HepG2 (cell line): ENCODE results near the gene MAB21L4. TPM values are rescaled to one million over a fixed set of nuclear protein-coding genes. Genes with fewer than 3 reads are reported as not detected.

Experiments used
- AKNA ChIP-seq: sonication (generic); formaldehyde crosslinking; IDR thresholded peaks from 2 replicates; pipeline ENCODE4 v1.4.0; 2020; ENCODE audit warnings: missing genetic modification reagents, borderline replicate concordance
- CREM ChIP-seq, 2 experiments: sonication (generic) in 1 of 2; formaldehyde crosslinking in 1 of 2; IDR thresholded peaks; 2 replicates each; pipeline versions ENCODE4 v1.4.0 to v1.6.1; 2016 to 2020; ENCODE audit warnings: antibody characterized with exemption in 1 of 2, mild to moderate bottlenecking in 1 of 2, missing genetic modification reagents in 1 of 2
- EED ChIP-seq: sonication (generic); formaldehyde crosslinking; IDR thresholded peaks from 2 replicates; pipeline ENCODE4 v1.5.0; 2020; ENCODE audit warnings: mild to moderate bottlenecking, missing genetic modification reagents
- FOSL1 ChIP-seq: sonication (generic); formaldehyde crosslinking; IDR thresholded peaks from 2 replicates; pipeline ENCODE4 v1.9.0; 2021; ENCODE audit warnings: missing genetic modification reagents, borderline replicate concordance
- HOXA3 ChIP-seq: sonication (generic); formaldehyde crosslinking; IDR thresholded peaks from 2 replicates; pipeline ENCODE4 v1.5.0; 2020; ENCODE audit warnings: missing genetic modification reagents
- KLF9 ChIP-seq: IDR thresholded peaks from 2 replicates; pipeline ENCODE4 v1.6.1; 2016; ENCODE audit warnings: low read depth
- SMAD9 ChIP-seq: sonication (generic); formaldehyde crosslinking; IDR thresholded peaks from 2 replicates; pipeline ENCODE4 v1.5.1; 2020; ENCODE audit warnings: mild to moderate bottlenecking, missing genetic modification reagents
- THYN1 ChIP-seq: sonication (generic); formaldehyde crosslinking; IDR thresholded peaks from 2 replicates; pipeline ENCODE4 v1.8.1; 2023; ENCODE audit warnings: low read depth, mild to moderate bottlenecking, moderate library complexity, missing genetic modification reagents, borderline replicate concordance
- ZBTB21 ChIP-seq: sonication (generic); formaldehyde crosslinking; IDR thresholded peaks from 2 replicates; pipeline ENCODE4 v1.4.0; 2020; ENCODE audit warnings: missing genetic modification reagents
- ZNF225 ChIP-seq: sonication (generic); formaldehyde crosslinking; IDR thresholded peaks from 2 replicates; pipeline ENCODE4 v1.4.0; 2020; ENCODE audit warnings: mild to moderate bottlenecking, missing genetic modification reagents
- ZNF512B ChIP-seq: sonication (generic); formaldehyde crosslinking; IDR thresholded peaks from 2 replicates; pipeline ENCODE4 v1.5.1; 2020; ENCODE audit warnings: missing genetic modification reagents, mild to moderate bottlenecking, borderline replicate concordance
- ZNF775 ChIP-seq: sonication (generic); formaldehyde crosslinking; IDR thresholded peaks from 2 replicates; pipeline ENCODE4 v1.4.0; 2020; ENCODE audit warnings: missing genetic modification reagents, mild to moderate bottlenecking, moderate library complexity, borderline replicate concordance
- polyA plus RNA-seq, 8 experiments: library from polyadenylated mRNA; depleted of rRNA in 3 of 8; stranded (reverse) in 7 of 8; unstranded in 1 of 8; fragments of >200 nt; fragmentation: Illumina TruSeq in 4 of 8; extraction: Trizol in 4 of 8; gene quantifications; 2 replicates each; pipeline versions ENCODE4 v1.2.1 to v1.2.3, GENCODE V29; 2011 to 2016; ENCODE audit warnings: low read depth in 4 of 8, missing spikeins in 1 of 8, mixed read lengths in 1 of 8; ENCODE audit not compliant: insufficient read depth in 1 of 8
- total RNA-seq, 5 experiments: library from RNA; depleted of rRNA; stranded (reverse); fragments of >200 nt; fragmentation: Illumina TruSeq; extraction: Trizol; gene quantifications; 2 replicates each; pipeline ENCODE4 v1.2.3, GENCODE V29; 2016; ENCODE audit warnings: low read depth in 1 of 5
- TF ChIP-seq, protein P1 (sequence below): sonication (generic); formaldehyde crosslinking; IDR thresholded peaks from 2 replicates; pipeline ENCODE4 v1.9.0; 2021; ENCODE audit warnings: missing genetic modification reagents, borderline replicate concordance
- TF ChIP-seq, protein P2 (sequence below): sonication (generic); formaldehyde crosslinking; IDR thresholded peaks from 2 replicates; pipeline ENCODE4 v1.4.0; 2020; ENCODE audit warnings: missing genetic modification reagents

The MAB21L4 gene
- total and polyA plus RNA-seq, 2 of the 13 experiments (the other 11 are each of a cell fraction or from before 2014, with no cell fraction given): 3.0 to 14.0 TPM

DNA sequence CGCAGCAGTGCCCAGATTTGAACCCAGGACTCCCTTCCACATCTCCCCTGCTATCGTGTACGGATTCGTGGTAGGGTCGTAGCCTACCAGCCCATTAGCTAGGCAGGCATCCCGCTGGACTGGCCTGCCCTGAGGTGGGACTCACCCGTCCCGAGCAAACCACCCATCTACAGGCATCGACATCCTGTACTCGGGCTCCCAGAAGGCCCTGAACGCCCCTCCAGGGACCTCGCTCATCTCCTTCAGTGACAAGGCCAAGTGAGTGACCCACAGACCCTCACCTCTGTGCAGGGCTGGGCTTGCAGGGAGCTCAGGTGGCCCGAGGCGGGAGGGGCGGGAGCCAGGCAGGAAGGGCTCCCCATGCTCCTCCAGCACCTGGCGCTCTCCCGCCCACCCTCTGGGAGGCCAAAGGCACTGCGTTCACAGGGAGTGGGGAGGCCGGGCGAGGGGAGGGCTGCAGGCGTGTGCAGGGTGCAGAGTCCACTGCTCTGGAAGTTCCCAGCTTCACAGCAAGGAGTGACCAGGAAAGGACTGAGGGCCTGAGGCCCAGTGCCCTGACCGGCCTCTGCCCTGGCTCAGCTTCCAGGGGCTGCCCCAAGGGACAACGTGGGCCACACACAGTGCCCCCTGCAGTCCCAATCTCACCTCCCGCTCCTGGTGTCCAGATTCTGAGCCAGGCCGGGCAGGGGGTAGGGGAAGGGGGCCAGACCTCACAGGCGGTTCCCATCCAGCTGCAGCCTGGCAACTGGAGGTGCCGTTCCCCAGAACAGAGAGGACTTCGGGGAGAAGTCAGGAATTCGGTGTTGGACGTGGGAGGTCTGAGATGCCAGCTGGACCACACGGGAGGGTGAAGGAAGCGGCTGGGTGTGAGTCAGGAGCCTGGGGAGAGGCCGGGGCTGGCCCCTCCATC, 21.9 kb downstream of the MAB21L4 start (continued):
- TF ChIP-seq, protein P1, sequence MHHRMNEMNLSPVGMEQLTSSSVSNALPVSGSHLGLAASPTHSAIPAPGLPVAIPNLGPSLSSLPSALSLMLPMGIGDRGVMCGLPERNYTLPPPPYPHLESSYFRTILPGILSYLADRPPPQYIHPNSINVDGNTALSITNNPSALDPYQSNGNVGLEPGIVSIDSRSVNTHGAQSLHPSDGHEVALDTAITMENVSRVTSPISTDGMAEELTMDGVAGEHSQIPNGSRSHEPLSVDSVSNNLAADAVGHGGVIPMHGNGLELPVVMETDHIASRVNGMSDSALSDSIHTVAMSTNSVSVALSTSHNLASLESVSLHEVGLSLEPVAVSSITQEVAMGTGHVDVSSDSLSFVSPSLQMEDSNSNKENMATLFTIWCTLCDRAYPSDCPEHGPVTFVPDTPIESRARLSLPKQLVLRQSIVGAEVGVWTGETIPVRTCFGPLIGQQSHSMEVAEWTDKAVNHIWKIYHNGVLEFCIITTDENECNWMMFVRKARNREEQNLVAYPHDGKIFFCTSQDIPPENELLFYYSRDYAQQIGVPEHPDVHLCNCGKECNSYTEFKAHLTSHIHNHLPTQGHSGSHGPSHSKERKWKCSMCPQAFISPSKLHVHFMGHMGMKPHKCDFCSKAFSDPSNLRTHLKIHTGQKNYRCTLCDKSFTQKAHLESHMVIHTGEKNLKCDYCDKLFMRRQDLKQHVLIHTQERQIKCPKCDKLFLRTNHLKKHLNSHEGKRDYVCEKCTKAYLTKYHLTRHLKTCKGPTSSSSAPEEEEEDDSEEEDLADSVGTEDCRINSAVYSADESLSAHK (CRISPR knock-in tag): no peak
- TF ChIP-seq ZNF775: no peak
- TF ChIP-seq HOXA3 (CRISPR knock-in tag): peak; percentile 94; the same call in 1 of the 2 replicates
- no peak for TF ChIP-seq AKNA (CRISPR knock-in tag)
- no peak for TF ChIP-seq ZBTB21
- peak; percentile 56; the same call in 1 of the 2 replicates for TF ChIP-seq CREM (IDR thresholded peaks at IDR 0.05)
- no peak for TF ChIP-seq CREM (CRISPR knock-in tag; IDR thresholded peaks at IDR 0.05)
- TF ChIP-seq ZNF225: peak; percentile 55
- no peak for TF ChIP-seq THYN1 (CRISPR knock-in tag)
- peak; percentile 56; the same call in 1 of the 2 replicates for TF ChIP-seq KLF9 (CRISPR knock-in tag)
- no peak for TF ChIP-seq SMAD9 (CRISPR knock-in tag)
- TF ChIP-seq ZNF512B (CRISPR knock-in tag): no peak
- TF ChIP-seq FOSL1 (CRISPR knock-in tag): no peak
- TF ChIP-seq, protein P2, sequence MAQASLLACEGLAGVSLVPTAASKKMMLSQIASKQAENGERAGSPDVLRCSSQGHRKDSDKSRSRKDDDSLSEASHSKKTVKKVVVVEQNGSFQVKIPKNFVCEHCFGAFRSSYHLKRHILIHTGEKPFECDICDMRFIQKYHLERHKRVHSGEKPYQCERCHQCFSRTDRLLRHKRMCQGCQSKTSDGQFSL (CRISPR knock-in tag): peak; percentile 70; the same call in 1 of the 2 replicates
- no peak; the same call in 1 of the 2 replicates for TF ChIP-seq EED (CRISPR knock-in tag)
